K562 (cell line): ENCODE data around the gene PDIA2. TPM values are rescaled to one million over a fixed set of nuclear protein-coding genes. Genes with fewer than 3 reads are reported as not detected.

Experiments
- ATAC-seq: fragments of 200-7000 bp; cut with Tn5 transposase; 3 replicates; pipeline ENCODE4 v1.9.1; 2020; ENCODE audit warnings: moderate library complexity
- BruUV-seq: library from RNA; stranded (reverse); fragments of 400-500 nt; replicated peaks from 2 replicates; lab custom pipeline; 2021; lab: Mats Ljungman, UMichigan
- CTCF ChIA-PET: fragments of 300-600 bp; formaldehyde crosslinking; extraction: SDS; loops from one replicate; lab custom pipeline; 2021; ENCODE audit warnings: low intra/inter-chr PET ratio; lab: Yijun Ruan, JAX
- POLR2A ChIA-PET: fragments of 300-600, 350-650 bp; sonication (Branson Sonifier 250); formaldehyde crosslinking; extraction: SDS; loops from one replicate; lab custom pipeline; 2021; ENCODE audit warnings: antibody characterized with exemption, inconsistent platforms; lab: Yijun Ruan, JAX
- DNase-seq, 4 experiments: peaks; one replicate each; pipeline versions ENCODE4 v3.0.0 to v3.0.0-alpha.2; 2011 to 2018; ENCODE audit warnings: low spot score in 3 of 4, mixed read lengths in 3 of 4; ENCODE audit errors: extremely low read depth in 1 of 4
- FAIRE-seq: peaks from 2 replicates; lab custom pipeline; 2011; peaks lifted over from hg19 to GRCh38; lab: Jason Lieb, UNC
- H2AFZ ChIP-seq: 2 replicates; pipeline ENCODE4 v1.6.0; 2011; ENCODE audit warnings: low read depth, low read length, control low read depth, inconsistent platforms
- H3K27ac ChIP-seq: fragments of 200-600 bp; 3 replicates; pipeline ENCODE4 v1.8.0; 2011; ENCODE audit warnings: low read depth, mild to moderate bottlenecking, control low read depth, inconsistent platforms, low read length, moderate library complexity, mixed read lengths; ENCODE audit errors: extremely low read depth
- H3K27me3 ChIP-seq, 2 experiments: fragments of 300-600 bp in 1 of 2; 2 replicates in 1 of 2; 3 replicates in 1 of 2; pipeline versions ENCODE4 v1.6.0 to v1.8.0; 2011; ENCODE audit warnings: inconsistent platforms in 2 of 2, low read length in 2 of 2, mild to moderate bottlenecking in 1 of 2, mixed read lengths in 1 of 2, moderate library complexity in 1 of 2; ENCODE audit not compliant: control insufficient read depth in 2 of 2, insufficient read depth in 2 of 2
- H3K36me3 ChIP-seq: fragments of 300-600 bp; 3 replicates; pipeline ENCODE4 v1.8.0; 2011; ENCODE audit warnings: mild to moderate bottlenecking, low read length, inconsistent platforms; ENCODE audit not compliant: control insufficient read depth, insufficient read depth
- H3K4me1 ChIP-seq, 2 experiments: fragments of 200-600 bp in 1 of 2; replicated peaks in 1 of 2; 2 replicates in 1 of 2; 3 replicates in 1 of 2; pipeline versions ENCODE4 v1.5.1 to v1.8.0; 2011; ENCODE audit warnings: inconsistent platforms in 2 of 2, low read length in 2 of 2, mild to moderate bottlenecking in 1 of 2, mixed read lengths in 1 of 2, moderate library complexity in 1 of 2; ENCODE audit not compliant: control insufficient read depth in 2 of 2, insufficient read depth in 2 of 2
- H3K4me2 ChIP-seq: 2 replicates; pipeline ENCODE4 v1.6.1; 2011; ENCODE audit warnings: low read length, control low read depth, inconsistent platforms, mixed read lengths; ENCODE audit not compliant: insufficient read depth
- H3K4me3 ChIP-seq: fragments of 200-600 bp; sonication (generic), shearing (Covaris generic); 2 replicates; pipeline ENCODE4 v1.5.1; 2016; ENCODE audit warnings: control low read depth, inconsistent platforms
- H3K79me2 ChIP-seq: fragments of 200-600 bp; 3 replicates; pipeline ENCODE4 v1.8.0; 2011; ENCODE audit warnings: low read length, inconsistent platforms; ENCODE audit not compliant: control insufficient read depth, insufficient read depth
- H3K9ac ChIP-seq, 2 experiments: 2 replicates each; pipeline versions ENCODE4 v1.6.0 to v1.6.1; 2011; ENCODE audit warnings: low read depth in 2 of 2, low read length in 2 of 2, control low read depth in 1 of 2, inconsistent platforms in 1 of 2, mild to moderate bottlenecking in 1 of 2, mixed read lengths in 1 of 2; ENCODE audit not compliant: insufficient read depth in 1 of 2
- H3K9me1 ChIP-seq: one replicate; pipeline ENCODE4 v1.6.0; 2011; ENCODE audit warnings: inconsistent platforms, mild to moderate bottlenecking, low read length, moderate library complexity; ENCODE audit not compliant: control insufficient read depth, insufficient read depth
- H3K9me3 ChIP-seq: replicated peaks from 2 replicates; pipeline ENCODE4 v1.5.1; 2011; ENCODE audit warnings: low read depth, low read length, inconsistent platforms; ENCODE audit not compliant: control insufficient read depth, insufficient read depth
- H4K20me1 ChIP-seq: replicated peaks from 2 replicates; pipeline ENCODE4 v1.6.1; 2011; ENCODE audit warnings: low read length, inconsistent platforms, mixed read lengths; ENCODE audit not compliant: control insufficient read depth, insufficient read depth
- ARHGAP35 ChIP-seq: fragments of 450-650 bp; IDR thresholded peaks from 2 replicates; pipeline ENCODE4 v1.6.1; 2018; ENCODE audit not compliant: partially characterized antibody
- BCL6 ChIP-seq: fragments of 250-450 bp; sonication (Bioruptor Pico); IDR thresholded peaks from 2 replicates; pipeline ENCODE4 v1.4.0; 2020
- CBX1 ChIP-seq: sonication (generic); IDR thresholded peaks from 2 replicates; pipeline ENCODE4 v1.6.1; 2016; ENCODE audit warnings: antibody characterized with exemption, low read depth, mild to moderate bottlenecking
- HNRNPUL1 ChIP-seq: fragments of 200-400 bp; formaldehyde crosslinking; IDR thresholded peaks from 2 replicates; pipeline ENCODE4 v1.6.1; 2017; ENCODE audit warnings: low read length
- JUNB ChIP-seq: fragments of 450-650 bp; formaldehyde crosslinking; conservative IDR thresholded peaks from 2 replicates; pipeline ENCODE4 v1.4.0; 2020; ENCODE audit warnings: mild to moderate bottlenecking
- PHF21A ChIP-seq: fragments of 450-650 bp; IDR thresholded peaks from 2 replicates; pipeline ENCODE4 v1.6.1; 2017; ENCODE audit warnings: low read depth, borderline replicate concordance
- RFX5 ChIP-seq: IDR thresholded peaks from 2 replicates; pipeline ENCODE4 v1.6.1; 2011; ENCODE audit warnings: low read depth, mild to moderate bottlenecking, improper control_type of control experiment, low read length
- TCF7L2 ChIP-seq: fragments of 150-350 bp; IDR thresholded peaks from 2 replicates; pipeline ENCODE4 v1.6.1; 2016; ENCODE audit warnings: low read depth, mild to moderate bottlenecking, low read length, moderate library complexity
- U2AF1 ChIP-seq: fragments of 200-400 bp; formaldehyde crosslinking; optimal IDR thresholded peaks from 2 replicates; pipeline ENCODE3; 2017; ENCODE audit warnings: mild to moderate bottlenecking, low read depth, low read length, moderate library complexity
- ZNF212 ChIP-seq: fragments of 450-650 bp; formaldehyde crosslinking; IDR thresholded peaks from 2 replicates; pipeline ENCODE4 v1.4.0; 2020; ENCODE audit warnings: mild to moderate bottlenecking
- ZNF695 ChIP-seq: fragments of 450-650 bp; formaldehyde crosslinking; IDR thresholded peaks from 2 replicates; pipeline ENCODE4 v1.4.0; 2020; ENCODE audit warnings: mild to moderate bottlenecking, moderate library complexity
- WGBS: fragments of 100-300 bp; shearing (Covaris generic); methylation state at CpG from one replicate; pipeline ENCODE4 v1.1.6; 2016; ENCODE audit warnings: low coverage, mixed read lengths; ENCODE audit not compliant: insufficient coverage; ENCODE audit errors: missing lambda C conversion rate; 5-methylcytosine and 5-hydroxymethylcytosine counted together
- in situ Hi-C: fragments of 300-500 bp; cut with MboI; formaldehyde crosslinking; loops from 4 replicates; pipeline ENCODE4 v1.15.0; 2018; ENCODE audit warnings: inconsistent platforms, mixed read lengths
- intact Hi-C: fragments of 100-400 bp; cut with micrococcal nuclease; formaldehyde crosslinking; loops from 2 replicates; pipeline ENCODE4 v1.14.2; 2022
- polyA plus RNA-seq, 8 experiments: library from polyadenylated mRNA; depleted of rRNA in 4 of 8; stranded (reverse) in 5 of 8; unstranded in 3 of 8; fragments of >200 nt; fragmentation: Nextera tagmentation in 2 of 8; fragmentation: Illumina TruSeq in 1 of 8; extraction: Ambion mirVana in 2 of 8; extraction: Trizol in 1 of 8; gene quantifications; 2 replicates each; pipeline versions ENCODE4 v1.2.1 to v1.2.3, GENCODE V29; 2011 to 2014; ENCODE audit warnings: inconsistent platforms in 1 of 8, missing spikeins in 1 of 8
- total RNA-seq, 7 experiments: library from RNA; depleted of rRNA in 6 of 7; stranded (reverse); fragments of >200 nt in 6 of 7; fragmentation: Illumina TruSeq in 2 of 7; extraction: Trizol in 2 of 7; gene quantifications; 2 replicates each; pipeline versions ENCODE4 v1.2.1 to v1.2.3, GENCODE V29; 2011 to 2021; ENCODE audit warnings: low replicate concordance in 1 of 7
- TF ChIP-seq, protein P1 (sequence below): fragments of 450-650 bp; formaldehyde crosslinking; IDR thresholded peaks from 2 replicates; pipeline ENCODE4 v1.4.0; 2020; ENCODE audit warnings: mild to moderate bottlenecking, moderate library complexity
- TF ChIP-seq, protein P2 (sequence below), 2 experiments: fragments of 450-650 bp; IDR thresholded peaks; 2 replicates each; pipeline ENCODE4 v1.6.1; 2016; ENCODE audit warnings: mild to moderate bottlenecking in 2 of 2, borderline replicate concordance in 1 of 2, low read depth in 1 of 2, moderate library complexity in 1 of 2

Gene PDIA2
- total and polyA plus RNA-seq, 9 of the 15 experiments (the other 6 are each of a cell fraction or from before 2014, with no cell fraction given) = 0.13 to 0.92 (median 0.23) TPM; not detected in 4

DNA sequence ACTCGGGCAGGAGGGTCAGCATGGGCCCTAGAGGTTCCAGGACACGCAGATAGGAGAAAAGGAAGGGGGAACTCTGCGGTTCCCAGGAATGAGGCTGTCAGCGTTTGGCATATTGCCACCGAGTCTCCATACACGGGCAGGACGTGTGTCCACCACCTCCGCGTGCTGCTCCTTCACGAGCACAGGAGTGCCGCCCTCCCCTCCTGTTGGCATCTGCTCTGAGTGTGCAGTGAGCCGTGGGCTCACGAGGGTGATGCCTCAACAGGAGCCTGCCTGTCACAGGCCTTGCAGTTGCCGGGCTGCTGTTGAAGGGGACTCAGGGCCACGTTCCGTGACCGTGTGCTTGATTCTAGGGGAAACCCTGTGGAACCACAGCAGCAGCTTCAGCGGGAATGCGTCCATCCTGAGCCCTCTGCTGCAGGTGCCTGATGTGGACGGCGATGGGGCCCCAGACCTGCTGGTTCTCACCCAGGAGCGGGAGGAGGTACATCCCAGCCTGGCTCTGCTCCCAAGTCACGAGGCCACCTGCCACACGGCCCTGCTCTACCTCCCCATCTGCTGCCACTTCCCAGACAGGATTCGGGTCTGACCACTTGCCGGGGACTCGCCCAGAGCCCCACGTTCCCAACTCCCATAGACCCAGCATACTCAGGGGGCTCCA is 21.8 kb upstream of the PDIA2 start:
- Histone ChIP-seq H3K9me3 (no peaks in the 10 kb centered on the region), H3K4me2 (no peak overlapping the region), H3K4me3 (no peak overlapping the region), H3K36me3 (peaks cover 22% of the 10 kb centered on the region; the same call in 2 of the 3 replicates), H3K27ac (no peak overlapping the region), H2AFZ (no peak overlapping the region), H4K20me1 (no peaks in the 10 kb centered on the region), H3K9me1 (peaks cover 4% of the 10 kb centered on the region), H3K4me1 (peaks cover 13 to 58% of the 10 kb centered on the region in 2 experiments; a peak in 4 of 5 replicates), H3K27me3 (no peaks in the 10 kb centered on the region), H3K79me2 (no peaks in the 10 kb centered on the region), H3K9ac (peak overlapping the region in 1 of 2 experiments; percentile 74; a peak in 2 of 4 replicates)
- BruUV-seq = no TSS peak
- intact Hi-C loops (no loop called here), in situ Hi-C loops (no loop called here)
- CTCF ChIA-PET = no interaction called here
- DNase-seq (no peak), ATAC-seq (no peak), FAIRE-seq (no peak)
- POLR2A ChIA-PET = interaction anchor here (0.8 kb wide), 1 partner anchor 15 kb away, joined by 3 read pairs; no protein-coding TSS in a partner anchor
- WGBS = 93% methylated on average over 22 of the region's 28 CpGs
- TF ChIP-seq ARHGAP35 = no peak
- no peak for TF ChIP-seq U2AF1
- no peak for TF ChIP-seq TCF7L2
- TF ChIP-seq JUNB (CRISPR knock-in tag) = no peak
- TF ChIP-seq ZNF695 (CRISPR knock-in tag) = no peak
- TF ChIP-seq BCL6 (CRISPR knock-in tag) = no peak
- TF ChIP-seq, protein P1, sequence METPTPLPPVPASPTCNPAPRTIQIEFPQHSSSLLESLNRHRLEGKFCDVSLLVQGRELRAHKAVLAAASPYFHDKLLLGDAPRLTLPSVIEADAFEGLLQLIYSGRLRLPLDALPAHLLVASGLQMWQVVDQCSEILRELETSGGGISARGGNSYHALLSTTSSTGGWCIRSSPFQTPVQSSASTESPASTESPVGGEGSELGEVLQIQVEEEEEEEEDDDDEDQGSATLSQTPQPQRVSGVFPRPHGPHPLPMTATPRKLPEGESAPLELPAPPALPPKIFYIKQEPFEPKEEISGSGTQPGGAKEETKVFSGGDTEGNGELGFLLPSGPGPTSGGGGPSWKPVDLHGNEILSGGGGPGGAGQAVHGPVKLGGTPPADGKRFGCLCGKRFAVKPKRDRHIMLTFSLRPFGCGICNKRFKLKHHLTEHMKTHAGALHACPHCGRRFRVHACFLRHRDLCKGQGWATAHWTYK (CRISPR knock-in tag) = no peak
- no peak for TF ChIP-seq HNRNPUL1
- no peak for TF ChIP-seq PHF21A
- TF ChIP-seq ZNF212 (CRISPR knock-in tag) = no peak
- TF ChIP-seq CBX1 = no peak
- TF ChIP-seq, protein P2, sequence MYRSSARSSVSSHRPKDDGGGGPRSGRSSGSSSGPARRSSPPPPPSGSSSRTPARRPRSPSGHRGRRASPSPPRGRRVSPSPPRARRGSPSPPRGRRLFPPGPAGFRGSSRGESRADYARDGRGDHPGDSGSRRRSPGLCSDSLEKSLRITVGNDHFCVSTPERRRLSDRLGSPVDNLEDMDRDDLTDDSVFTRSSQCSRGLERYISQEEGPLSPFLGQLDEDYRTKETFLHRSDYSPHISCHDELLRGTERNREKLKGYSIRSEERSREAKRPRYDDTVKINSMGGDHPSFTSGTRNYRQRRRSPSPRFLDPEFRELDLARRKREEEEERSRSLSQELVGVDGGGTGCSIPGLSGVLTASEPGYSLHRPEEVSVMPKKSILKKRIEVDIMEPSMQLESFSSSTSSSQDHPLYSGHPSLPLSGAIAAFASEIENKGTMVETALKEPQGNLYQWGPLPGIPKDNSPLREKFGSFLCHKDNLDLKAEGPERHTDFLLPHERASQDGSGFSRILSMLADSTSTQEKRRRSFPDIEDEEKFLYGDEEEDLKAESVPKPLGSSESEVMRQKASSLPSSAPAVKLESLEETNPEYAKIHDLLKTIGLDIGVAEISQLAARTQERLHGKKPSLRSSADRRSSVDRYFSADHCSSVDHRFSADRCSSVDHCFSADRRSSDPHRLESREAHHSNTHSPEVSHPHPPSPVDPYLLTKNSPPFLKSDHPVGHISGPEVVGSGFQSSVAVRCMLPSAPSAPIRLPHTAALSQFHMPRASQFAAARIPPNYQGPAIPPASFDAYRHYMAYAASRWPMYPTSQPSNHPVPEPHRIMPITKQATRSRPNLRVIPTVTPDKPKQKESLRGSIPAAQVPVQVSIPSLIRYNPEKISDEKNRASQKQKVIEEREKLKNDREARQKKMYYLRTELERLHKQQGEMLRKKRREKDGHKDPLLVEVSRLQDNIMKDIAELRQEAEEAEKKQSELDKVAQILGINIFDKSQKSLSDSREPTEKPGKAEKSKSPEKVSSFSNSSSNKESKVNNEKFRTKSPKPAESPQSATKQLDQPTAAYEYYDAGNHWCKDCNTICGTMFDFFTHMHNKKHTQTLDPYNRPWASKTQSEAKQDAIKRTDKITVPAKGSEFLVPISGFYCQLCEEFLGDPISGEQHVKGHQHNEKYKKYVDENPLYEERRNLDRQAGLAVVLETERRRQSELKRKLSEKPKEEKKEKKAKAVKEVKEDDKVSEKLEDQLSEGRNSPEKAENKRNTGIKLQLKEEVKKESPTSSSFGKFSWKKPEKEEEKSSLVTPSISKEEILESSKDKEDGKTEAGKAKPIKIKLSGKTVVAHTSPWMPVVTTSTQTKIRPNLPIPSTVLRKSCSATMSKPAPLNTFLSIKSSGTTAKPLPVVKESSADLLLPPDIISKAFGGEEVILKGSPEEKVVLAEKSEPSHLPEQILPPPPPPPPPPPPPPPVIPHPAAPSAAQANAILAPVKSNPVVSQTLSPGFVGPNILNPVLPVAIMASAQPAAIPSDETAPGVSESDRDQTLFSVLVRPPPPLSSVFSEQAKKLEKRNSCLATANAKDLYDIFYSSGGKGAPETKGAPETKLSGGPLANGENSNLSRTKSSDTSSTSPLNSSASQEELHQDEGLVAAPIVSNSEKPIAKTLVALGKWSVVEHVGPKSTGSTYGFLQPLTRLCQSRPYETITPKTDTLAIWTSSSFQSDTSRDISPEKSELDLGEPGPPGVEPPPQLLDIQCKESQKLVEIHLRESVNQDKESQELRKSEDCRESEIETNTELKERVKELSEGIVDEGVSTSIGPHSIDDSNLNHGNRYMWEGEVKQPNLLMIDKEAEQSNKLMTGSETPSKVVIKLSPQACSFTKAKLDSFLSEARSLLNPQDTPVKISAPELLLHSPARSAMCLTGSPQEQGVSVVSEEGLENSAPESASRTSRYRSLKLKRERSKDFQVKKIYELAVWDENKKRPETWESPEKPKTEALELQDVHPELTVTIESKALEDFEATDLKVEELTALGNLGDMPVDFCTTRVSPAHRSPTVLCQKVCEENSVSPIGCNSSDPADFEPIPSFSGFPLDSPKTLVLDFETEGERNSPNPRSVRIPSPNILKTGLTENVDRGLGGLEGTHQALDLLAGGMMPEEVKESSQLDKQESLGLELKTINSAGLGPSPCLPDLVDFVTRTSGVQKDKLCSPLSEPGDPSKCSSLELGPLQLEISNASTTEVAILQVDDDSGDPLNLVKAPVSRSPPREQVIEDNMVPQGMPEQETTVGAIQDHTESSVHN (IDR thresholded peaks at IDR 0.05; ENCODE audit: borderline replicate concordance in 1 of 2, low read depth in 1 of 2) = no peak
- TF ChIP-seq RFX5 = no peak
